ENCODE data around the gene PTPRF.
A peak's percentile ranks its signal among the peaks of the same experiment; 100 is the strongest.

The PTPRF gene

DNA sequence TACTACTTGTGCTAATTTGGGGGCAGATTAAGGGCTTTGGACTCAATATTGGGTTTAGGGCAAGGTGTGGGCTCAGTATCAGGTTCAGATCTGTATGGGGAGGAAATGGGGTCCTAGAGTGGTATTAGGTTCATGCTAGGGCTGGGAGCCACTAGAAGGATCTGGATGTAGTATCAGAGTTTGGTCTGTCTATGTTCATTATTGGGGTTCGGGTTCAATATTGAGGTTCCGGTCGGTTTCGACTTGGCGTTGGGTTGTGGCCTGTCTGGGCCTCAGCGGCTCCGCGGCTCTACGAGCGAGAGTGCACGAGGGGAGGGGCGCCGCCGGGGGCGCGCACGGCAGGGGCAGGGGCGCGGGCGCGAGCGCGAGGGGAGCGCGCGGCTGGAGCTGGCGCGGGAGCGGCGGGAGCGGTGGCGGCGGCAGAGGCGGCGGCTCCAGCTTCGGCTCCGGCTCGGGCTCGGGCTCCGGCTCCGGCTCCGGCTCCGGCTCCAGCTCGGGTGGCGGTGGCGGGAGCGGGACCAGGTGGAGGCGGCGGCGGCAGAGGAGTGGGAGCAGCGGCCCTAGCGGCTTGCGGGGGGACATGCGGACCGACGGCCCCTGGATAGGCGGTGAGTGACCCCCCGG, at the start of gene PTPRF:
TSS of gene PTPRF (plus strand) at position 401 of the 624 bp plus-strand sequence. CDS start 14,193 bp downstream, outside the sequence.
- TF ChIP-seq, protein P1, sequence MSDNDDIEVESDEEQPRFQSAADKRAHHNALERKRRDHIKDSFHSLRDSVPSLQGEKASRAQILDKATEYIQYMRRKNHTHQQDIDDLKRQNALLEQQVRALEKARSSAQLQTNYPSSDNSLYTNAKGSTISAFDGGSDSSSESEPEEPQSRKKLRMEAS (IDR thresholded peaks at IDR 0.05) = peak; percentile 22; the same call in 1 of the 2 replicates
- TF ChIP-seq ZBTB7A (IDR thresholded peaks at IDR 0.05; ENCODE audit: low read depth) (no peak), FOXM1 (IDR thresholded peaks at IDR 0.05; ENCODE audit: borderline replicate concordance, low read depth) (no peak), EGR1 (IDR thresholded peaks at IDR 0.05) (no peak), RAD21 (IDR thresholded peaks at IDR 0.05; ENCODE audit: low read depth) (no peak; the same call in 1 of the 2 replicates), CREB1 (IDR thresholded peaks at IDR 0.05; ENCODE audit: low read depth) (no peak), TEAD4 (IDR thresholded peaks at IDR 0.05) (no peak), YY1 (IDR thresholded peaks at IDR 0.05; ENCODE audit: low read depth) (no peak), CEBPB (IDR thresholded peaks at IDR 0.05) (no peak), EP300 (IDR thresholded peaks at IDR 0.05; ENCODE audit: borderline replicate concordance) (peak; percentile 51; the same call in 1 of the 2 replicates), TCF12 (IDR thresholded peaks at IDR 0.05; ENCODE audit: low read depth) (no peak), TAF1 (IDR thresholded peaks at IDR 0.05; ENCODE audit: low read depth) (peak; percentile 43; the same call in 1 of the 2 replicates), NFIC (IDR thresholded peaks at IDR 0.05) (no peak)
- TF ChIP-seq, protein P2, sequence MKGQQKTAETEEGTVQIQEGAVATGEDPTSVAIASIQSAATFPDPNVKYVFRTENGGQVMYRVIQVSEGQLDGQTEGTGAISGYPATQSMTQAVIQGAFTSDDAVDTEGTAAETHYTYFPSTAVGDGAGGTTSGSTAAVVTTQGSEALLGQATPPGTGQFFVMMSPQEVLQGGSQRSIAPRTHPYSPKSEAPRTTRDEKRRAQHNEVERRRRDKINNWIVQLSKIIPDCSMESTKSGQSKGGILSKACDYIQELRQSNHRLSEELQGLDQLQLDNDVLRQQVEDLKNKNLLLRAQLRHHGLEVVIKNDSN (IDR thresholded peaks at IDR 0.05) = no peak
- TF ChIP-seq, protein P3, sequence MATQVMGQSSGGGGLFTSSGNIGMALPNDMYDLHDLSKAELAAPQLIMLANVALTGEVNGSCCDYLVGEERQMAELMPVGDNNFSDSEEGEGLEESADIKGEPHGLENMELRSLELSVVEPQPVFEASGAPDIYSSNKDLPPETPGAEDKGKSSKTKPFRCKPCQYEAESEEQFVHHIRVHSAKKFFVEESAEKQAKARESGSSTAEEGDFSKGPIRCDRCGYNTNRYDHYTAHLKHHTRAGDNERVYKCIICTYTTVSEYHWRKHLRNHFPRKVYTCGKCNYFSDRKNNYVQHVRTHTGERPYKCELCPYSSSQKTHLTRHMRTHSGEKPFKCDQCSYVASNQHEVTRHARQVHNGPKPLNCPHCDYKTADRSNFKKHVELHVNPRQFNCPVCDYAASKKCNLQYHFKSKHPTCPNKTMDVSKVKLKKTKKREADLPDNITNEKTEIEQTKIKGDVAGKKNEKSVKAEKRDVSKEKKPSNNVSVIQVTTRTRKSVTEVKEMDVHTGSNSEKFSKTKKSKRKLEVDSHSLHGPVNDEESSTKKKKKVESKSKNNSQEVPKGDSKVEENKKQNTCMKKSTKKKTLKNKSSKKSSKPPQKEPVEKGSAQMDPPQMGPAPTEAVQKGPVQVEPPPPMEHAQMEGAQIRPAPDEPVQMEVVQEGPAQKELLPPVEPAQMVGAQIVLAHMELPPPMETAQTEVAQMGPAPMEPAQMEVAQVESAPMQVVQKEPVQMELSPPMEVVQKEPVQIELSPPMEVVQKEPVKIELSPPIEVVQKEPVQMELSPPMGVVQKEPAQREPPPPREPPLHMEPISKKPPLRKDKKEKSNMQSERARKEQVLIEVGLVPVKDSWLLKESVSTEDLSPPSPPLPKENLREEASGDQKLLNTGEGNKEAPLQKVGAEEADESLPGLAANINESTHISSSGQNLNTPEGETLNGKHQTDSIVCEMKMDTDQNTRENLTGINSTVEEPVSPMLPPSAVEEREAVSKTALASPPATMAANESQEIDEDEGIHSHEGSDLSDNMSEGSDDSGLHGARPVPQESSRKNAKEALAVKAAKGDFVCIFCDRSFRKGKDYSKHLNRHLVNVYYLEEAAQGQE (IDR thresholded peaks at IDR 0.05; ENCODE audit: low read depth) = no peak

DNA sequence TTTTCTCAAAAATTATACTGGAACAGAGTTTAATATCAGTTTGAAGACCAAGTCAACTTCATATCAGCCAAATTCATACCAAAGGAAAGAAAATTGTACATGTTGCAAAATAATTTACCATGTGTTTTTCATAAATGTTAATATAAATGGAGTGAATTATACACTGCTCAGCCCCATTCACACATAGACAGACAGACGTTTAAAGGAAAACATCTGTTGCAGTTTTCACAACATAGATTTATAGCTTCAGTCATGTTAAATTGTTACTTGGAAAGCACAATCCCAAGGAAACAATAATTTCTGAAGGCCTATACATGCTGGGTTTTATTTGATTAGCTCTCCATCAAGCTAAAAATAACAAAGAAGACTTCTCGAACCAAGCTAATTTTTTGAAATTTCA, 49.2 kb upstream of the PTPRF start:
- TF ChIP-seq EGR1 (IDR thresholded peaks at IDR 0.05) (no peak), EP300 (IDR thresholded peaks at IDR 0.05; ENCODE audit: borderline replicate concordance) (no peak), RAD21 (IDR thresholded peaks at IDR 0.05; ENCODE audit: low read depth) (no peak), NFIC (IDR thresholded peaks at IDR 0.05) (no peak), CREB1 (IDR thresholded peaks at IDR 0.05; ENCODE audit: low read depth) (no peak), TAF1 (IDR thresholded peaks at IDR 0.05; ENCODE audit: low read depth) (no peak)

DNA sequence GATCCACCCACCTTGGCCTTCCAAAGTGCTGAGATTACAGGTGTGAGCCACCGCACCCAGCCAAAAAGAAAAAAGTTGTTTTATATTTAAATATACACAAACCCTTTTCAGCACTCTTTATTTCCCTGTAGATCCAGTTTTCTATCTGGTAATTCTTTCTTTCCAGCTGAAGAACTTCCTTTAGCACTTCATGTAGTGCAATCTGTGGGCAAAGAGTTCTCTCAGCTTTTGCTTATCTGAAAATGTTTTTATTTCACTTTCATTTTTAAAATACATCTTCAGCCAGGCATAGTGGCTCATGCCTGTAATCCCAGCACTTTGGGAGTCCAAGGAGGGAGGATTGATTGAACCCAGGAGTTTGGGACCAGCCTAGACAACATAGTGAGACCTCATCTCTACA, 48.5 kb upstream of the PTPRF start:
- TF ChIP-seq FOXM1 (IDR thresholded peaks at IDR 0.05; ENCODE audit: borderline replicate concordance, low read depth) (no peak), TCF12 (IDR thresholded peaks at IDR 0.05; ENCODE audit: low read depth) (no peak), TEAD4 (IDR thresholded peaks at IDR 0.05) (no peak), EP300 (IDR thresholded peaks at IDR 0.05; ENCODE audit: borderline replicate concordance) (no peak), TAF1 (IDR thresholded peaks at IDR 0.05; ENCODE audit: low read depth) (no peak), EGR1 (IDR thresholded peaks at IDR 0.05) (no peak), NFIC (IDR thresholded peaks at IDR 0.05) (no peak), CEBPB (IDR thresholded peaks at IDR 0.05) (no peak), RAD21 (IDR thresholded peaks at IDR 0.05; ENCODE audit: low read depth) (no peak), YY1 (IDR thresholded peaks at IDR 0.05; ENCODE audit: low read depth) (no peak), CREB1 (IDR thresholded peaks at IDR 0.05; ENCODE audit: low read depth) (no peak), ZBTB7A (IDR thresholded peaks at IDR 0.05; ENCODE audit: low read depth) (no peak)
- TF ChIP-seq, protein P1 (IDR thresholded peaks at IDR 0.05) = no peak
- TF ChIP-seq, protein P2 (IDR thresholded peaks at IDR 0.05) = no peak
- TF ChIP-seq, protein P3 (IDR thresholded peaks at IDR 0.05; ENCODE audit: low read depth) = no peak

DNA sequence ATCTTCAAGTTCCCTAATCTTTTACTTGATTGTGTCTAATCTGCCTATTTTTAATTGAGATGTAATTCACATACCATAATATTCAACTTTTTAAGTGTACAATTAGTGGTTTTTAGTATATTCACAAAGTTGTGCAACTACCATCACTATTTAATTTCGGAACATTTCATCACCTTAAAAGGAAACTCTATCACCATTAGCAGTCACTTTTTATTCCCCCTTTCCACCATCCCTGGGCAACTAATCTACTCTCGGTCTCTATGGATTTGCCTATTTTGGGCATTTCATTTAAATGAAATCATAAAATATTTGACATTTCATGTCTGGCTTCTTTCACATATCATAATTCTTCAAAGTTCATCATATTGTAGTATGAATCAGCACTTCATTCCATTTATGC, 46.3 kb upstream of the PTPRF start:
- no peak for TF ChIP-seq YY1 (IDR thresholded peaks at IDR 0.05; ENCODE audit: low read depth)
- TF ChIP-seq ZBTB7A (IDR thresholded peaks at IDR 0.05; ENCODE audit: low read depth) = no peak
- no peak for TF ChIP-seq EGR1 (IDR thresholded peaks at IDR 0.05)
- no peak for TF ChIP-seq TCF12 (IDR thresholded peaks at IDR 0.05; ENCODE audit: low read depth)
- TF ChIP-seq, protein P2 (IDR thresholded peaks at IDR 0.05) = no peak
- no peak for TF ChIP-seq FOXM1 (IDR thresholded peaks at IDR 0.05; ENCODE audit: borderline replicate concordance, low read depth)
- TF ChIP-seq EP300 (IDR thresholded peaks at IDR 0.05; ENCODE audit: borderline replicate concordance) = no peak
- TF ChIP-seq RAD21 (IDR thresholded peaks at IDR 0.05; ENCODE audit: low read depth) = no peak
- TF ChIP-seq CREB1 (IDR thresholded peaks at IDR 0.05; ENCODE audit: low read depth) = no peak
- TF ChIP-seq NFIC (IDR thresholded peaks at IDR 0.05) = no peak
- no peak for TF ChIP-seq TEAD4 (IDR thresholded peaks at IDR 0.05)
- TF ChIP-seq, protein P3 (IDR thresholded peaks at IDR 0.05; ENCODE audit: low read depth) = no peak
- TF ChIP-seq, protein P1 (IDR thresholded peaks at IDR 0.05) = no peak
- no peak for TF ChIP-seq CEBPB (IDR thresholded peaks at IDR 0.05)
- no peak for TF ChIP-seq TAF1 (IDR thresholded peaks at IDR 0.05; ENCODE audit: low read depth)
